Endodermal cell (in vitro differentiated cells): ENCODE data around the gene C3orf85. TPM values are rescaled to one million over a fixed set of nuclear protein-coding genes. Genes with fewer than 3 reads are reported as not detected.

Experiments
- DNase-seq: peaks from one replicate; pipeline ENCODE4 v3.0.0-alpha.2; 2017
- H3K27ac ChIP-seq: 2 replicates; pipeline ENCODE4 v1.5.1; 2013; ENCODE audit warnings: mild to moderate bottlenecking, low read depth, low read length, moderate library complexity
- H3K27me3 ChIP-seq: 2 replicates; pipeline ENCODE4 v1.6.1; 2013; ENCODE audit warnings: mild to moderate bottlenecking, low read length, moderate library complexity; ENCODE audit not compliant: insufficient read depth, control insufficient read depth, poor library complexity, severe bottlenecking
- H3K36me3 ChIP-seq: 2 replicates; pipeline ENCODE4 v1.7.0; 2013; ENCODE audit warnings: mild to moderate bottlenecking, low read length, moderate library complexity; ENCODE audit not compliant: control insufficient read depth, insufficient read depth
- H3K4me1 ChIP-seq: one replicate; pipeline ENCODE4 v1.7.0; 2013; ENCODE audit warnings: low read length; ENCODE audit not compliant: control insufficient read depth, insufficient read depth
- H3K4me3 ChIP-seq: 2 replicates; pipeline ENCODE4 v1.5.1; 2013; ENCODE audit warnings: mild to moderate bottlenecking, low read length, moderate library complexity
- H3K9ac ChIP-seq: 2 replicates; pipeline ENCODE4 v1.6.1; 2013; ENCODE audit warnings: mild to moderate bottlenecking, low read length, moderate library complexity; ENCODE audit not compliant: poor library complexity, severe bottlenecking; ENCODE audit errors: extremely low read depth
- H3K9me3 ChIP-seq: 2 replicates; pipeline ENCODE4 v1.6.1; 2013; ENCODE audit warnings: mild to moderate bottlenecking, low read length, moderate library complexity; ENCODE audit not compliant: control insufficient read depth
- H3K27ac Mint-ChIP-seq: 2 replicates; pipeline ENCODE4 v1.8.0; 2020; ENCODE audit warnings: mixed read lengths
- H3K27me3 Mint-ChIP-seq: 2 replicates; pipeline ENCODE4 v1.8.0; 2021; ENCODE audit warnings: mild to moderate bottlenecking, mixed read lengths; ENCODE audit not compliant: insufficient read depth
- H3K36me3 Mint-ChIP-seq: 2 replicates; pipeline ENCODE4 v1.8.0; 2020; ENCODE audit warnings: low read depth, mixed read lengths
- H3K4me1 Mint-ChIP-seq: 2 replicates; pipeline ENCODE4 v1.8.0; 2020; ENCODE audit warnings: mixed read lengths
- H3K4me3 Mint-ChIP-seq: 2 replicates; pipeline ENCODE4 v1.8.0; 2020; ENCODE audit warnings: mild to moderate bottlenecking, moderate library complexity, mixed read lengths
- H3K9me3 Mint-ChIP-seq: 2 replicates; pipeline ENCODE4 v1.8.0; 2020; ENCODE audit warnings: mild to moderate bottlenecking, mixed read lengths
- WGBS, 2 experiments: methylation state at CpG; one replicate each; pipeline versions ENCODE4 v1.1.5 to v1.1.7; 2013; ENCODE audit warnings: missing lambda C conversion rate in 2 of 2, mixed read lengths in 1 of 2; ENCODE audit not compliant: insufficient coverage in 1 of 2, insufficient read length in 1 of 2; 5-methylcytosine and 5-hydroxymethylcytosine counted together
- total RNA-seq, 2 donors: library from RNA; stranded (reverse); fragmentation: NEBNext Ultra II Directional in 1 of 2; extraction: Animal tissue kit (Norgen Biotek cat#: 25700) in 1 of 2; gene quantifications; 2 replicates in 1 of 2; 3 replicates in 1 of 2; pipeline ENCODE4 v1.2.1, GENCODE V29; 2021
- TF ChIP-seq, protein P1 (sequence below): fragments of 200-600 bp; sonication (generic); conservative IDR thresholded peaks from 2 replicates; pipeline ENCODE4 v1.5.0; 2021; ENCODE audit warnings: antibody characterized with exemption, mild to moderate bottlenecking

Gene C3orf85
- total RNA-seq, 2 donors from 2014 or later: not detected

GRCh38 chr3:109149078-109149477 lies 12.6 kb downstream of the C3orf85 start:
- H3K4me3 Mint-ChIP-seq: no peak overlapping the region
- H3K4me1 Mint-ChIP-seq: no peaks in the 10 kb centered on the region

GRCh38 chr3:109152320-109152719 lies 15.8 kb downstream of the C3orf85 start:
- Histone ChIP-seq H3K27me3 (no peaks in the 10 kb centered on the region), H3K9me3 (no peaks in the 10 kb centered on the region), H3K4me3 (no peak overlapping the region), H3K36me3 (no peaks in the 10 kb centered on the region), H3K27ac (no peak overlapping the region), H3K9ac (no peak overlapping the region), H3K4me1 (no peaks in the 10 kb centered on the region)
- WGBS, 2 experiments: 88 to 94% methylated on average over 4 of the region's 4 CpGs
- H3K27me3 Mint-ChIP-seq: no peaks in the 10 kb centered on the region
- H3K4me3 Mint-ChIP-seq: no peak overlapping the region
- no peaks in the 10 kb centered on the region for H3K9me3 Mint-ChIP-seq
- TF ChIP-seq, protein P1, sequence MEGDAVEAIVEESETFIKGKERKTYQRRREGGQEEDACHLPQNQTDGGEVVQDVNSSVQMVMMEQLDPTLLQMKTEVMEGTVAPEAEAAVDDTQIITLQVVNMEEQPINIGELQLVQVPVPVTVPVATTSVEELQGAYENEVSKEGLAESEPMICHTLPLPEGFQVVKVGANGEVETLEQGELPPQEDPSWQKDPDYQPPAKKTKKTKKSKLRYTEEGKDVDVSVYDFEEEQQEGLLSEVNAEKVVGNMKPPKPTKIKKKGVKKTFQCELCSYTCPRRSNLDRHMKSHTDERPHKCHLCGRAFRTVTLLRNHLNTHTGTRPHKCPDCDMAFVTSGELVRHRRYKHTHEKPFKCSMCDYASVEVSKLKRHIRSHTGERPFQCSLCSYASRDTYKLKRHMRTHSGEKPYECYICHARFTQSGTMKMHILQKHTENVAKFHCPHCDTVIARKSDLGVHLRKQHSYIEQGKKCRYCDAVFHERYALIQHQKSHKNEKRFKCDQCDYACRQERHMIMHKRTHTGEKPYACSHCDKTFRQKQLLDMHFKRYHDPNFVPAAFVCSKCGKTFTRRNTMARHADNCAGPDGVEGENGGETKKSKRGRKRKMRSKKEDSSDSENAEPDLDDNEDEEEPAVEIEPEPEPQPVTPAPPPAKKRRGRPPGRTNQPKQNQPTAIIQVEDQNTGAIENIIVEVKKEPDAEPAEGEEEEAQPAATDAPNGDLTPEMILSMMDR: no peak
- no peak for DNase-seq
- no peaks in the 10 kb centered on the region for H3K36me3 Mint-ChIP-seq
- H3K27ac Mint-ChIP-seq: no peak overlapping the region
- H3K4me1 Mint-ChIP-seq: no peaks in the 10 kb centered on the region

More at GRCh38 chr3:109149078-109149477, 12.6 kb downstream of the C3orf85 start:
- TF ChIP-seq, protein P1: no peak
- Histone ChIP-seq H3K9ac (no peak overlapping the region), H3K4me1 (no peaks in the 10 kb centered on the region), H3K4me3 (no peak overlapping the region), H3K36me3 (no peaks in the 10 kb centered on the region), H3K9me3 (no peaks in the 10 kb centered on the region), H3K27me3 (no peaks in the 10 kb centered on the region), H3K27ac (no peak overlapping the region)
- H3K27me3 Mint-ChIP-seq: no peaks in the 10 kb centered on the region
- DNase-seq: no peak
- WGBS, 2 experiments: 92% methylated on average over 2 of the region's 2 CpGs; no CpG with 5 or more reads in 1 of the 2 experiments
- H3K27ac Mint-ChIP-seq: no peak overlapping the region
- no peaks in the 10 kb centered on the region for H3K9me3 Mint-ChIP-seq
- H3K36me3 Mint-ChIP-seq: no peaks in the 10 kb centered on the region

DNA sequence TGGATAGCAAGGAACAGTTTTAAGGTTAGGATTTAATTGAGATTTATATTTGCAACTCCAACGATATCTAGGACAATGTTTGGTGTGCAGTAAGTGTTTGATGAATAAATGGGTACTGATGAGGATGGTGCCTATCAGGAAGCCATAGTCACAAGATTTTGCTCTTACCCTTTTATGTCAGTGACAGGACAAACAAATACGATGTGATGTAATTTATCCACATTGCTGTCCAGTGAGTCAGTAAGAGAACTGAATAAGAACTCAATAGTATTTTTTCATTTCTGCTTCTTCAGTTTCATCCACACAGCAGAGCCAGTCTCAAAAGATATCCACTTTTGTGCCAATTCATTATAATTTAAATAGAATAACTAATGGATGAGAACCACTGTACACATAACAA lies 18.5 kb downstream of the C3orf85 start:
- Mint-ChIP-seq H3K4me3 (no peak overlapping the region), H3K4me1 (no peaks in the 10 kb centered on the region), H3K27me3 (no peaks in the 10 kb centered on the region), H3K9me3 (peaks cover 6% of the 10 kb centered on the region), H3K36me3 (no peaks in the 10 kb centered on the region), H3K27ac (no peak overlapping the region)
- 92 to 94% methylated on average over 2 of the region's 2 CpGs for WGBS, 2 experiments
- Histone ChIP-seq H3K4me1 (no peaks in the 10 kb centered on the region), H3K27ac (no peak overlapping the region), H3K36me3 (no peaks in the 10 kb centered on the region), H3K9ac (no peak overlapping the region), H3K9me3 (no peaks in the 10 kb centered on the region), H3K27me3 (no peaks in the 10 kb centered on the region), H3K4me3 (no peak overlapping the region)
- DNase-seq: no peak
- TF ChIP-seq, protein P1: no peak
